ENCODE measurements around the gene DSCAM. TPM values are rescaled to one million over a fixed set of nuclear protein-coding genes. Genes with fewer than 3 reads are reported as not detected.
A peak's percentile ranks its signal among the peaks of the same experiment; 100 is the strongest.

Gene DSCAM
- total RNA-seq, 2 donors from 2014 or later: not detected

DNA sequence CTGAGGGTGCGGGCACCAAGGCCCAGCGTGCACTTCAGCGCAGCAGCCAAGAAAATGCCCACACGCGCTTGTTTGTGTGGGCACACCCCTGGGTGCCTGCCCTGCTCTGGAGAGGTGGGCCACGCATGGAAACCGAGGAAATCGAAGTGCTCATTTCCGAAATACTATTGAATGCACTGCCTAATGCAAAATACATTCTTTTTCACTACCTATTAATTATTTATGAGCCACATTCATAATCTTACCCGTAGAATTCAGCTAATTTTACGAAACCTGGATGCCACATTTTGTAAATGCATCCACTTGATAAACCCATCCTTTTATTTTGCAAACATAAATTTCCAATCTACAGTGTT, 4.8 kb downstream of the DSCAM start:
- Histone ChIP-seq H3K27me3 (no peaks in the 10 kb centered on the region), H3K4me3 (no peak overlapping the region), H3K4me1 (peaks cover 0 to 7% of the 10 kb centered on the region in 2 donors), H3K36me3 (no peaks in the 10 kb centered on the region), H3K9me3 (no peaks in the 10 kb centered on the region), H3K27ac (no peak overlapping the region)
- DNase-seq (ENCODE audit: low spot score): no peak
- TF ChIP-seq, protein P1, sequence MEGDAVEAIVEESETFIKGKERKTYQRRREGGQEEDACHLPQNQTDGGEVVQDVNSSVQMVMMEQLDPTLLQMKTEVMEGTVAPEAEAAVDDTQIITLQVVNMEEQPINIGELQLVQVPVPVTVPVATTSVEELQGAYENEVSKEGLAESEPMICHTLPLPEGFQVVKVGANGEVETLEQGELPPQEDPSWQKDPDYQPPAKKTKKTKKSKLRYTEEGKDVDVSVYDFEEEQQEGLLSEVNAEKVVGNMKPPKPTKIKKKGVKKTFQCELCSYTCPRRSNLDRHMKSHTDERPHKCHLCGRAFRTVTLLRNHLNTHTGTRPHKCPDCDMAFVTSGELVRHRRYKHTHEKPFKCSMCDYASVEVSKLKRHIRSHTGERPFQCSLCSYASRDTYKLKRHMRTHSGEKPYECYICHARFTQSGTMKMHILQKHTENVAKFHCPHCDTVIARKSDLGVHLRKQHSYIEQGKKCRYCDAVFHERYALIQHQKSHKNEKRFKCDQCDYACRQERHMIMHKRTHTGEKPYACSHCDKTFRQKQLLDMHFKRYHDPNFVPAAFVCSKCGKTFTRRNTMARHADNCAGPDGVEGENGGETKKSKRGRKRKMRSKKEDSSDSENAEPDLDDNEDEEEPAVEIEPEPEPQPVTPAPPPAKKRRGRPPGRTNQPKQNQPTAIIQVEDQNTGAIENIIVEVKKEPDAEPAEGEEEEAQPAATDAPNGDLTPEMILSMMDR (IDR thresholded peaks at IDR 0.05): no peak

DNA sequence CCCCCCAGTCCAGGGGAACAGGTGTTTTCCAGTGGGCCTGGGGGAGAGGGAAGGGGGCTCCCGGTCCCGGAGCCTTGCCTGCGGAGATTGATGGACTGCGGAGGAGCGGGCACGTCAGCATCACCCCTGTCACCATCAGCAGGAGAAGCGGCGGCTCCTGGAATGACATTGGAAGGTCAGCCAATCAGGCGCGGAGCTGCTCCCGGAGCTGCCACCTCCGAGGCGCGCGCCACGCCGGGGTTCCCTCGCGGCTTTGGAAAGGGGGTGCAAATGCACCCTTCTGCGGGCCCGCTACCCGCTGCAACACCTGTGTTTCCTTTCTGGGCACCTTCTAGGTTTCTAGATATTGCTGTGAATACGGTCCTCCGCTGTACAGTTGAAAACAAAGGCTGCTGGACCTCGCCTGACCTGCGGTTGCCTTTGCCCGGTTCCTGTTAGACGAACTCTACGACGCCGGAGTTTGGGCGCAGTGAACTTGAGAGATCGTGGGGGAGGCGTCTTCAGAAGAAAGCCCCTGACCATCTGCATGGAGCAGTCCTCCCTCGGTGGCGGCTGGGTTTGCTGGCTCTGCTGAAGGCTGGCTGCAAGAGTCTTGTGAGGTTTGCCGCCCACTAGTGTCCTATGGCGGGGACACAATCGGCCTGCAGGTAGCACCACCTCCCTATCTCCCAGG, 5.3 kb downstream of the DSCAM start:
- H3K9me3 ChIP-seq: no peaks in the 10 kb centered on the region
- DNase-seq (ENCODE audit: low spot score): no peak
- TF ChIP-seq, protein P1 (IDR thresholded peaks at IDR 0.05): peak in 1 of 2 donors; percentile 42
- H3K27me3 ChIP-seq: no peaks in the 10 kb centered on the region
- peak overlapping the region in 1 of 2 donors; percentile 29 for H3K4me3 ChIP-seq
- H3K27ac ChIP-seq: no peak overlapping the region
- no peaks in the 10 kb centered on the region for H3K36me3 ChIP-seq
- H3K4me1 ChIP-seq: peaks cover 0 to 7% of the 10 kb centered on the region in 2 donors

DNA sequence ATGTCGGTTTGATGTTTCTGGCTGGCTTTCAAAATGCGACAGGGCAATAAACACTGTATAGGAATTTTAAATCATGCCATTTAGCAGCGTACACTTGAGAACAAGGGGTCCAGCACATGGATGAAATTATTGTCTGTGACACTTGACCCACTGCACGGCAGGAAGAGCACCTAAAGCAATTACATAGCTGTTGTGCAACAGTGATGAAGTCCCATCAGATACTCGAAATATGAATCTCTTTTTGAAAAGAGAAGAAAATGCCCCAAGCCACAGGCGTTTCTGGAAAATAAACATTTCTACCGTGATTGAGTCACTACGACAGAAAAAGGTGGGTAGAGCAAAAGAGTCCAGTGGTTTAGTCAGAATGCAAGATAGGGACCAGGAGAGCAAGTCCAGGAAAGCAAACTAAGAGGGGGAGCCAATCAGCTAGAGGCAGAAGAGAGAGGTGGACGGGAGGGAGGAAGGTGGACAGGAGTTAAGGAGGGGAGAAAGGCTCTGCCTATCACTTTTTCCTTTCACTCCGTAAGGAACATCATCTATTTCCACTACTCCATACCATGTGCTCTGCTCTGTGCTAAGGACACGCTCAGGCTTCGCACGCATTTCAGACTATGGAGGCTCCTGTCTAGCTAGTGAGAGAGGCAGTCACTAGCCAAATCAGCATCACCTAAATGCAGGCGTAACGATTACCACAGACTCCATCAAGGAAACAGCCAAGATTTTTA, 6.4 kb downstream of the DSCAM start:
- Histone ChIP-seq H3K27me3 (no peaks in the 10 kb centered on the region), H3K9me3 (no peaks in the 10 kb centered on the region), H3K4me3 (no peak overlapping the region), H3K4me1 (peaks cover 0 to 7% of the 10 kb centered on the region in 2 donors), H3K36me3 (no peaks in the 10 kb centered on the region), H3K27ac (no peak overlapping the region)
- DNase-seq (ENCODE audit: low spot score): no peak
- TF ChIP-seq, protein P1 (IDR thresholded peaks at IDR 0.05): no peak

DNA sequence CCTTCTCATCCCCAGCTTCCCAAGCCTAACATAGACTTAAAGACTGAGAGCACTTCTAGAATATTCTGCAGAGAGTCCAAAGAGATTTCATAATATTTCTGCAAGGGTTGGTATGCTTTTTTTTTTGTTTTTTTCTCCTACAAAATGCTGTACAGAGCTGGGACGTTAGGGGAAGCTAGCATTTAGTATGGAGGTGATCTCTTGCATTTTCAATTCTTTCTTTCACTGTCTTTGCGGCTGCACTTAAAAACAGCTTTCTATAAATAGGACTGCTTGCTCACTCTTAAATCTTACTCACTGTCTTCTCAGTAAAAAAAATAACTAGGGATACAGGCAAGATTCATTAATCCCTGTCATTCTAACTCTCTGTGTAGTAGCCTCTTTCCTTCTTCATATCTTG, 7.4 kb downstream of the DSCAM start:
- Histone ChIP-seq H3K9me3 (no peaks in the 10 kb centered on the region), H3K4me3 (no peak overlapping the region), H3K27ac (no peak overlapping the region), H3K4me1 (peaks cover 0 to 7% of the 10 kb centered on the region in 2 donors), H3K36me3 (no peaks in the 10 kb centered on the region), H3K27me3 (no peaks in the 10 kb centered on the region)
- DNase-seq (ENCODE audit: low spot score): no peak
- TF ChIP-seq, protein P1 (IDR thresholded peaks at IDR 0.05): no peak

DNA sequence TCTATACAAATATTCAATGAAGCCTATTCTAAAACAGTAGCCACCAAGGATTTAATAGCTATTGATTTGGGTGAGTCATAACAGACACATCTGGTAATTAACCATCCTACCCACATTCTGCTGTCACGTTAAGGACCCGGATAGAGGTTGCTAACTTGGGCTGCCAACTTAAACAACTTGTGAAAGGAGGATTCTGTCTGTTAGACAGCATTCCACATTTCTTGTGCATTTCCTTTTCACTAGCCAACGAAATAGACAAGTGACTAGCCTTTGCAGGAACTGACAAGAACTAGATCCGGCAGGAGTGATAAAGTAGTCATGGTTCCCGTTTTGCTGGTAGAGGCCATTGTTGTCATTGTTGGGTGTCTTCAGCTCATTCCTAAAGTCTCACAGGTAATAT, 9.5 kb downstream of the DSCAM start:
- Histone ChIP-seq H3K27me3 (no peaks in the 10 kb centered on the region), H3K4me3 (no peak overlapping the region), H3K9me3 (no peaks in the 10 kb centered on the region), H3K4me1 (peaks cover 0 to 7% of the 10 kb centered on the region in 2 donors), H3K27ac (no peak overlapping the region), H3K36me3 (no peaks in the 10 kb centered on the region)
- TF ChIP-seq, protein P1 (IDR thresholded peaks at IDR 0.05): no peak
- no peak for DNase-seq (ENCODE audit: low spot score)

Data from right atrium auricular region (tissue), 2 donors.